ENCODE results near the gene FAM171A1.
A peak's percentile ranks its signal among the peaks of the same experiment; 100 is the strongest.
"Not testable (repeated sequence)": the region's sequence is repeated elsewhere in the genome, so short reads cannot be mapped to it uniquely, and the experiment has no call there.

The FAM171A1 gene

DNA sequence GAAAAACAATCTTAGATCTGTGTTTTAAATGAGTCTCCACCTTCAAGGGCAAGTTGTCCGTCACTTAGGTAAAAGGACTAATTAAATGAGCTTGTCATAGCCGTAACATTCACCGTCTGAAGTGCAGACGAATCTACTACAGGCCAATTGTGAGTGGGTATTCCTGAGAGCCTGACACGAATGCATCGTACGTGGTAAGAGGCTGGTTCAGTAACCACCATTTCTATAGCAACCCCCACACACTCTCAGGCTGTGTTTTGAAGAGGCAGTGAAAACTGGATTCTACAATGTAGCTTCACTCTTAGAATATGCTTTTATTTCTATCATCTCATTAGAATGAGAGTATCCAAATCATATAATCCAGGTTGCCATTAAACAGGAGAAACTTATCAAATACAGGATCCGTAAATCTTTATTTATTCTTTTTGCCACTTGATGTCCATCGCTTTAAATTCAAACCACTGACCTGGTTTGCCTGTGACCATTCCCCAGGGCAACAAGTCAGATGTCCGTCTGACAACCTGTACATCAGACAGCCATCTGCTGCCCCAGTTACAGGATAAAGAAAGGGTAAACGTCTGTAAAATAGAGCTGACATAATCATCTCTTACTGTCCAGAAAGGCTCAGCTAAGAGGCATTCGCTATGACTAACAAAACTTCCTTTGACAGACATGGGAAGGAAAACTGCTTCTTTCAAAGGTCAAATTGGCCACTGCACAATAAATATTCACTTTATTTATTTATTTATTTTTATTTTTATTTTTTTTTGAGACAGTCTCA lies 132.3 kb downstream of the FAM171A1 start:
- DNase-seq, result no peak

DNA sequence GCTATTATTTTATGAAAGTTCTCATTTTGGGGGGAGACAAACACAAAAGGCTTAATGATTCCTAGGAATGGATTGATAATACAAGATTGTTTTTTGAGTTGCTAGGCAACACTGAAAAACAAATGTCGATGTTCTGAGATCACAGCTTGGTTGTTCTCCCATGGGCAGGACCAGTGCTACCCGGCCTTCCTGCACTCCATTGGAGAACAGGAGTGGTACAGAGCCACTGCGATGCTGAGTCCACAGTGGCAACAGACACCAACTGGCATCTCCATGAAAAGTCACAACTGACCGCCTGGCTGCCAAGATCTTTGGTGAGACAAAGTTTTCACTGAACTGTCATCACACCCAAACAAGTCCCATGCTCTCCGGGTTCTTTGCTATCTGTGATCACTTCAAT lies 133.7 kb downstream of the FAM171A1 start:
- no peak for DNase-seq

DNA sequence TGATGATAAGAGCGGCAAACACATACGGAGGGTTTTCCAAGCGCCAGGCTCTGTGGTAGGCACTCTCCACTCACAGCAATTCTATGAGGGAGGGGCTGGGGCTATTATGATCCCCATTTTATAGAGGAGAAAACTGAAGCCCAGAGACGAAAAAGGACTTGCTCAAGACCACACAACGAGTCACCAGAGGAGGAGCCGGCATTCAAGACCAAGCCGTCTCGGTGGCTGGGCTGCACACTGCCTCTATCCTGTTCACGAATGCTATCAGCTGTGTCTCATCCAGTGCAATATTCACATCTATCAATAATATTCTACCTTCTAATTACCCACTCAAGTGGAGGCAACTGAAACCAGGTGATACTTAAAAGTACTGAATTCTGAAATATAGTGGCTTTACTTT lies 134.7 kb downstream of the FAM171A1 start:
- no peak for DNase-seq

DNA sequence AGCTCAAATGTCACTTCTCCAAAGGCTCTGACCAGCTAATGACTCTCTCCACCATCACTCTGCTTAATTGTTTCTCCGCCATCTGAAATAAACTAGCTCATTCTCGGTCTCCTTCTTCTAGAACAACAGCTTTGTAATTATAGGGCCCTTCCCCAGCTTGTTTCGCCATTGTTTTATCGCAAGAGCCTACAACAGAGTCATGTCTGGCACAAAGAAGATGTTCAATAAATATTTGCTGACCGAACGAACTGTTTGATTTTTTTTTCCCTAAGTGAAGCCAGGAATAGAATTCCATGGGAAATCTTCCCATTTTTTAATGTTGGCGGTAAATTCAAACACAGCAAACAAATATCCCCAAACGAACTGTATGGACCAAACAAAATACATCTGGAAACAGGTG lies 138.8 kb downstream of the FAM171A1 start:
- DNase-seq, result no peak

DNA sequence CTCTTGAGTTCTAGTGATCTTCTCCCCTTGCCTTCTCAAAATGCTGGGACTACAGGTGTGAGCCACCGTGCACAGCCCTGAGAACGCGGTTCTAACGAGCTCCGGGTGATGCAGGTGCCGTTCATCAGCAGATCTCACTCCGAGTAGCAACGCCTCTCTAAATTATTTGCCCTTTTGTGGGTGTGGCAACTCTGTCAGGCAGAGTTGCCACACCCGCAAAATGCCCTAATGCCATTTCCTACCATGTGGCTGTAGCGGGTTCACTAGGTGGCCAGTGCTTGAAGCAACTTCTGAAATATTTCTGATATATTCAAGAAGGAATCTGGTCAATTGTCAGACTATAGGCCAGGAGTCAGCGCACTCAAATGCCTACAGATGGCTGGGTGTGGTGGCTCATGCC lies 139.7 kb downstream of the FAM171A1 start:
- no peak for DNase-seq

DNA sequence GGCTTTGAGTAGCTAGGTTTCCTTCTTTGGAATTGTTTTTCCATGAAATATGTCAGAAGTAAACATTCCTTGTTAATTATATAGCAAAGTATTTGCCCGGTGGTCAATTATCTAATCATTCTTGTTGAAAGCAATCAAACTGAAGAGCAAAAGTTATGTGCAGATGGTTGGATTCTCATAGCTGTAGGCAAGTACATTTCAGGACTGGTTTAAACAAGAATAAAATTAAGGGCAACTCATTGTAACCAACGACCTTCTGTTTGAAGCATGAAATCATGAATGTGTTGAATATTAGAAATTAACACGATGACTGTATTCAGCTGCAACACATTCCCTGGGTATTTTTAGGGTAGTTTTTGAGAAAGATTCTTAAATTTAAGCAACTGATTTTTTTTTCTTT lies 140.8 kb downstream of the FAM171A1 start:
- DNase-seq, result no peak

DNA sequence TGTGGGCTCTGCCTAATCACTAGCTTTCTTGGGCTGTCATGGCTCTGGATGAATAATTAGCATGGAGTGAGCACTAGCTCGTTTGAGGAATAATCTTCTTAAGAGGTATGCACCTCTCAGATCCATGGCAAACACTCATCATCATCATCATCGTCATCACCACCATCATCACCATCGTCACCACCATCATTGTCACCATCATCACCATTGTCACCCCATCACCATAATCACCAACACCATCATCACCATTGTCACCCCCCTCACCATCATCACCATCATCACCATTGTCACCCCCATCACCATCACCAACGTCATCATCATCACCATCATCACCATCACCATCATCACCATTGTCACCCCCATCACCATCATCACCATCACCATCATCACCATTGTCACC lies 141.8 kb downstream of the FAM171A1 start:
- DNase-seq, result no peak

DNA sequence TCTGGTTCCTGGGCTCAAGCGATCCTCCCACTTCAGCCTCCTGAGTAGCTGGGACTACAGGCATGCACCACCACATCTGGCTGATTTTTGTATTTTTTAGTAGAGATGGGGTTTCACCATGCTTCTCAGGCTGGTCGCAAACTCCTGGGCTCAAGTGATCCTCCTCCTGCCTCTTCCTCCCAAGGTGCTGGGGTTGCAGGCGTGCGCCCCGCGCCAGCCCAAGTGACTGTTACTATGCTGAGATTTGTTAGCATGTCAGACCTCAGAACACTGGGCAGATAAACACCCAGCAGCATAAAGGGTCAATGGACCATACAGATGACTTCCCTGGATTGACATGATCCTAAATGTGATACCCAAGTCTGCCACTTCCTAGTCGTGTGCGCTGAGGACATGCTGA lies 142.7 kb downstream of the FAM171A1 start:
- DNase-seq, result no peak

DNA sequence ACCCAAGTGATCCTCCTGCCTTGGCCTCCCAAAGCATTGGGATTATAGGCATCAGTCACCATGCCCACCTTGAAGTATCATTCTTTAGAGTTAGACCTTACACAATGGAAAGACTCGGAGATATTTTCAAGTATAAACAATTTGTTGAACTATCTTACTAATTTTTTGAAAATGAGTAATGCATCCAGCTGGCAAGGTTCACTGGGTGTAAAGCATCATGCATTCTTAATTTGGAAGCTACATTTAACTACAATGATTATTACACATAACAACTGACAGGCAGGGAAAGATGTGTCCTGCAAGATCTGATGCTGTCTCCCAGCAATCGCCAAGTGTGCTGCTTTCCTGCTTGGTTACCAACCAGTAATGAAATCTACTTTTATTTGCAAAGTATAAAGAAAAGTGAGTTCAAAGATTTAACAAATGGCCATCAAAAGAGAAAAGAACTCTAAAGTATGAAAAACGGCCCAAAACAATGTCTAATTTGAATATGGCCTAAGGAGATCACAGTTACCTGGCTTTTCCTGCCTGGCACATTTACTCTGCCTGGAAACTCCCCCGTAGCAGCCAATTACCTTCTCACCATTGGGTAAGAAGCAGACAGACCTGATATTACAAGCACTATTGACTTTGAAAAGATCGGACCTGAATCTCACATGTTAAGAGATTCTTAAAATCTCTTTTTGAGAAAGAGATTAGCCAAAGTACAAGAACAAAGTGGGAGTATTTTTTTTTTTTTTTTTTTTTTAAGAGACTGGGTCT lies 143.3 kb downstream of the FAM171A1 start:
- no peak for DNase-seq

DNA sequence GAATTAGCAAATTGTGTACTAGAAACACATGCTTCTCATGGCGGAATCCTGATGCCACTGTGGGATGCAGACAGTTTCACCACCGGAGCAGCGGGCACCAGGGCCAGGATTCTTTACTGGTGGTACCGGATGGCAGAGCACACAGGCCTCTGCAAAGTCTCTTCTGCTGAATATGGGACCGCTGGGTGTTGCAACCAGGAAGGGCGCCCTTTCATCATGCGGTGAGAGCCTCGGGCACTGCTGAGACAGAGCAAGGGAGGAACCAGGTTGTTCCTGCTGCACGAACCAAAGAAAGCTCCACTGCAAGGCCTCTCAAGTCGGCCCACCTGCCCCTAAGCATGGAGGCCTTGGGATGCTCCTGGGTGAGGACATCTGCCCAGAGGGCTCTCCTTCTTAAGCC lies 145.6 kb downstream of the FAM171A1 start:
- no peak for DNase-seq

DNA sequence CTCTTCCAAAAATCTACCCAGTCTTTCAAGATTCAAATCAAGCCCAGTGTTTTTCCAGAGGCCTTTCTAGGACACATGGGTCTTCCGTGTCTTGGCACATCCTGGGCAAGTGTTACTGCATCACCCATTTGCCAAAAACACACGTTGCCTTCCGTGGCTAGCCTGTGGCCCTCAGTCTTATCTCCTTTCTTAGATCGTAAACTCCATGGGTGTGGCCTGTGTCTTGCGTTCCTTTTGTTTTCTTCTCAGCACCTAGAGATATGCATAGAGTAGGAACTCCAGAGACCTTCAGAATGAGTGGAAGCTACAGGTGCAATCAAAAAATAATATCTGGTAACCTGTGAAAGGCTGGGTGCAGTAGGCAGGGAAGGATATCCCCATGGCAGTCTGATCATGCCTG lies 146.1 kb downstream of the FAM171A1 start:
- DNase-seq, result no peak

DNA sequence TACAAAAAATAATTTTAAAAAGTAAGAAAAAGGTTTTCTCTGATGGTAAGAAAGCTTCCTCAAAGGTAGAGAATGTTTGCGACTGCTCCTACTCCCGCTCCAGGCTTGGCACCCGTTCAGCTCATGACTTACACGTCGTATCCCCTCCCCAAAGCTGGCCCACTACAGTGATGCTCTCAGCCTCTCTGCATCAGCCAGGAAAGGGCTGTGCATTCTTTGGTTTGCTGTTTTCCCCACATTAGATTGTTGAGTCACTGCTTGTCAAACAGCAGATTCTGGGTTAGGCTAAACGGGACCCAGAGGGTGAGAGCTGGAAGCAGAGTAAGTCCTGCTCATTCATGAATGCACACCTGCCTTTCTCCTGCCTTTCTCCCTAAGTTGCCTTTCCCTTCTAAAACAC lies 147.9 kb downstream of the FAM171A1 start:
- DNase-seq, result no peak

DNA sequence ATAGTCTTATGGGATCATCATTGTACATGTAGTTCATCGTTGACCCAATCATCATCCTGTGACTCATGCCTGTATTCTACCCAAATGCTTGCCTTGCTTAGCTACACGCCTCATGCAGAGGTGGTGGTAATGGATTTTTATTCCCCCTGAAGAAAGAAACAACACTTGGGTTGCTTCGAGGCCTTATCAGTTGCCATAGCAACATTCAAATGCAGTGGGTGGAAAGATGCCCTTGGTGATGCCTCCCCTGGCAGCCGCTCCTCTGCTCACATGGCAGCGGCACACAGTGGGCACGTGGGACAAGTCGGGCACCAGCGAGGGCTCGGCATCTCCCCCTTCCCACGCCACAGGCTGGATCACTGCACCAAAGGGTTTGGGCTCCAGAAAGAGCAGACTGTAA lies 148.6 kb downstream of the FAM171A1 start:
- DNase-seq, result no peak

DNA sequence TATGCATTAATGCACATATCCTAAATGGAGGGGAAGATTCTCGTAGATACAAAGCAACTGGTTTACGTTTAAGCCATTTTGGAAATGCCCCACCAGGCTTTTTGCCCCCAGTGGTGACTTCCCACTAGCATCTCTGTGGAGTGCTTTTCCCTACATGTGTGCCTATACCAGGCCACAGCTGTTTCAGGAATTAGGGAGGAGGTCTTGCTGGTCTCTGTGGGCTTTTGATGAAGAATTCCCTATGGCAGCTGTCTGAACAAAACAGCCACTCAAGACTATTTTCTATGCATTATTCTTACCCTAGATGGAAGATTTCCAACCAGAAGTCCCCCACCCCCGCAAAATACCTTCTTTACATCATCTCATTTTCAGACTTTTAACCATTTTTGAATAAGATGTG lies 150.6 kb downstream of the FAM171A1 start:
- DNase-seq, result no peak

DNA sequence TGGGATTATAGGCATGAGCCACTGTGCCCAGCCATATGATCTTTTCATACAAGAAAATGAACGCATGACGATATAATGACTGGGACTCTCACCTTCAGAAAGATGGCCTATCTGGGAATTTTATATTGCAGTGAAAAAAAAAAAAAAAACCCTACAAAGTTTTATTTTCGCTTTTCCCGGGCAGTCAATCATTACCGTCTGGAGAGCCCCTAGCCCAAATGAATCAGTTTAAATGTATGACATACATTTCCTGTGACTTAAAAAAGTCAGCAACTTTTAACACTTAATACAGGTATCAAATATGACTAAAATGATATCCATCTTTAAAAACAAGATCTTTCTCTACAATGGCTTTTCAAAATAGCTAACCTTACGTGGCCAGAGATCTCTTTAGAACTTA lies 154.4 kb downstream of the FAM171A1 start:
- DNase-seq, result no peak

DNA sequence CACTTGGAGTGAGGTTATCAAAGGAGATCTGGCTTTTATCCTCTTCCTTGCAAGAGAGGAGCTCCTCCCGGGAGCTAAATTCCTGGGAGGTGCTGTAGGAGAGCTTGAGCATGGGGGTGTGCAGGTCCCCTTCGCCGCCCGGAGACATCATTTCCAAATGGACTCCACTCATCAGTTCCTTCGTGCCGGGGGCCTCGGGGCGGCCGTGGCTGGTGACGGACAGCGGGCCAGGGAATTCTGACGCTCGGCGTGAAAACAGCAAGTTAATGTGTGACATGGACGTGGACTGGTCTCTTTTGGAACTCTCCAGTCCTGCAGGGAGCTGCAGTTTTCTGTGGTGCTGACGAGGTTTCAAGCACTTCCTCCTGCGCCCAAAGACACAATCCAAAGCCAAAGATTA lies 156.9 kb downstream of the FAM171A1 start:
- no peak for DNase-seq

DNA sequence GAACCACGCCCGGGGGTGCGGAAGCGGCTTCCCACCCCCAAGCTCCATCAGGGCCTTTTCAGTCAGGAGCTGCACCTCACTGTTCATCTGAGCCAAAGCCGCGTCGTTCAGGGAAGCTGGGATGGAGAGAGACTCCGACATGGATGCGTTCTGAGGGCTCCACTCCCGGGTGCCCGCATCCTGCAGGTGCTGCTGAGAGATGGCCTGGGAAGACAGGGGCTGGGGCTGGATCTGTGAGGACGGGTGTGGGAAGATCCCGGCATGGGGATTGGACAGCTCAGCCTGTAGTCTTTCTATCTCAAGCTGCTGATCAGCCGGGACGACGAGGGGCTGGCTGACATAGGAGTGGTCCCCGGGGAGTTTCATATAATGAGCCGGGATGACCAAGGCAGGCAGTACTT lies 157.6 kb downstream of the FAM171A1 start:
- DNase-seq, result no peak

DNA sequence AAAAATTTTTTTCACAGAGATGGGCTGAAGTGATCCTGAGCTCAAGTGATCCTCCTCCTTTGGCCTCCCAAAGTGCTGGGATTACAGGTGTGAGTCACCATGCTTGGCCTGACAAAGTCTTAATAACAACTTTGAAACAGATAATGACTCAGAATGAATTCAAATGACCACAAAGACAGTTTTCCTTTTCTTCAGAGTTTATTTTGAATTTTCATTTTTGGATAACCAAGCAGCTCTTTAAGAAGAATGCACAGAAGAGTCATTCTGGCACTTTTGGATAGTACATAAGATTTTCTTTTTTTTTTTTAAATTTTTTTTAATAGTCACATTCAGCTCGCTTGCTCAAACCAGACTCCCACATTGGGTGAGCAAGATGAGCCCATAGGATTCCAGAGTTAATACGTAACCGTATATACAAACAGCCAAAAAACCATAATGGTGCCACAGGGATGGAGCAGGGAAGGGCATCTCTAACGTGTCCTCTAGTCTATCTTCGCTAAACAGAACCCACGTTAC lies 159.6 kb downstream of the FAM171A1 start:
- DNase-seq, result no peak

DNA sequence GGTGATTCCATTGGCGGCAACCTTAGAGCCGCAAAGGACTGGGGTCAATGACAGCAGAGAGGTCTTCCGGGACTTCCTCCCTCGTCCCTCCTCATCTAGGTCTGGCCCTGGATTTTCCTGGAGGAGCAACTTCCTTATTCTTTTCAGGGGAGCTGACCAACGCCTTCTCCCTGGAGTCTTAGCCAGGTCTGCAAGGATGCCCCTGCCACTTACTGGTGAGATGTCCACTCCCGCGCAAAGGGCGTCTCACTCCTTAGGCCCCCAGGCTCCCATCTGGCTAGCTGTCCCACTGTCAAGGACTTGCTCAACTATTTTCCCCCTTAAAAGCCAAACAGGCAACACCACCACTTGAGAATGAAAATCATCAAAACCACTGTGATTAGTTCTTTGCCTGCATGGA lies 160.6 kb downstream of the FAM171A1 start:
- no peak for DNase-seq

DNA sequence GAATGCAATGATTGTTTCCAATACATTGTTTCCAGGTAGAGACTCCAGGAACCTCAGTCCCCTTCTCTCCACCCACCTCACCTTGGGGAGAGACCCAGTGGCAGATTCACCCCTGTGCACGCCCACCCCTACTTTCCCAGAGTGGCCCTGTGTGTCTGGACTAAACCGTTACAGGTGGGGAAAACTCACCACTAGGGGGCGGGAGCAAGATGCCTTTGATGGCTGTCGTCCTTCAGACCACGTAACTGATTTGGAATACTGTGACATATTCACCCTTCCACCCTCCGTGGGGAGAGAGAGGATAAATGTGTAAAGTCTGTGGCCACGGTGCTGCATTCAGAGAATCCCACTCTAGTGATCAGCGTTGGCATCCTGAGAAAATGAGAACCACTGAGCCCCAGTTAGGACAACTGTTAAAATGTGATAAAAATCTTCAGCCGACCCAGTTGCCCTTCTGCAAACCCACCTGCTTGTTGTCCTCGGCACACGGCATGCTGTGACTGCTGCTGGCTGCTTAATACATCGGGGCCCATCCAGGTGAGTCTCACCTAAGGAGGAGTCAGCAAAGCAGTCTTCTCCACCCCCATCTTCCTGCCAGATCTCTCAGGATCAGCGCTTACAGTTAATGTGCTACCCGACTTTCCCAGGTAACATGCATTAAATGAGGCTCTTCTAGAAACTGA lies 161.1 kb downstream of the FAM171A1 start:
- DNase-seq, result peak; percentile 40

DNA sequence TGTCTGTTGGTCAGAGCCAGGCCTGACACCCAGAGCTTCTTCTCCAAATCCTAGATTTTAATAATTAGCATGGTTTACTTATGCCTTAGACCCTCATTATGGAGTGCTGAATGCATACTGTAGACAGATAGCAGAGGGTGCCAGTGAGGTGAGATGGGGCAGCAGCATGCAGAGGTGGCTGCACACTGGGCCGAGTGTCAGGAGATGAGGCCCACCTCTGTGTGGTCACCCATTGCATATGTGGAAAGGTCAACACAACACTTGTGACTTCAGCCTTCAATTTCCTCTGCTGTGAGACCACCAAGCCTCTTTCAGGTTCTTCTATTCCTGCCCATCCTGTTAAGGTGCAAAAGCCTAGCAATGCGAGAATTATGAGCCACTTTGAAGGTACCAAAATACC lies 162.9 kb downstream of the FAM171A1 start:
- DNase-seq, result no peak

DNA sequence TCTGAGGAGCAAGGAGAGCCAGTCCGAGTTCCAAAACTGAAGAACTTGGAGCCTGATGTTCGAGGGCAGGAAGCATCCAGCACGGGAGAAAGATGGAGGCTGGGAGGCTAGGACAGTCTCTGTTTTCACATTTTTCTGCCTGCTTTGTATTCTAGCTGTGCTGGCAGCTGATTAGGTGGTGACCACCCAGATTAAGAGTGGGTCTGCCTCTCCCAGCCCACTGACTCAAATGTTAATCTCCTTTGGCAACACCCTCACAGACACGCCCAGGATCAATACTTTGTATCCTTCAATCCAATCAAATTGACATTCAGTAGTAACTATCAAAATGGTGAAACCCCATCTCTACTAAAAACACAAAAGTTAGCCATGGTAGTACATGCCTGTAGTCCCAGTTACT lies 163.7 kb downstream of the FAM171A1 start:
- DNase-seq, result not testable (repeated sequence)

DNA sequence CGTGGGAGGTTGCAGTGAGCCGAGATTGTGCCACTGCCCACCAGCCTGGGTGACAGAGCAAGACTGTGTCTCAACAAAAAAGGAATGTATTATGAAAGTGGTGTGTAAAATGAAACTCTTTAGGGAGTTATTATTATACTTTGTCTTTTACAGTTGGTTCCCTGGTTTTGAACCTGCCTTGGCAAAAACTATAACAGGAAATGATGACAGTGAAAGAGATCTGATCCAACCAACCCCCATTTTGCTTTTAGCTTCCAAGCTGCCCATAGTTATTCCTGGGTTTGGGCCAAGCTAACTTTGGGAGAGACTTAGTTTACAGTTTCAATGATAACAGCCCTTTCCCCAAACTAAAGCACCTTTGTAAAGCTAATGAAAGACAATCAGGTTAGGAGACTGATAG lies 168.4 kb downstream of the FAM171A1 start:
- DNase-seq, result no peak

DNA sequence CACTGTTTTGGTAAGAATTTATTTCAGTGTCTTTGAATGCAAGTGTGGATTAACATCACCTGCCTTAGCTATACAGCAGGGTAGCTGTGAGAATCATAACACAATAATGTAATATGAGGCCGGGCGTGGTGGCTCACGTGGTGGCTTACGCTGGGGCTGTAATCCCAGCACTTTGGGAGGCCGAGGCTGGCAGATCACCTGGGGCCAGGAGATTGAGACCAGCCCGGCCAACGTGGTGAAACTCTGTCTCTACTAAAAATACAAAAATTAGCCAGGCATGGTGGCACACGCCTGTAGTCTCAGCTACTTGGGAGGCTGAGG lies 168.8 kb downstream of the FAM171A1 start:
- not testable (repeated sequence) for DNase-seq
